ENCODE data around the gene MYO16.

DNA sequence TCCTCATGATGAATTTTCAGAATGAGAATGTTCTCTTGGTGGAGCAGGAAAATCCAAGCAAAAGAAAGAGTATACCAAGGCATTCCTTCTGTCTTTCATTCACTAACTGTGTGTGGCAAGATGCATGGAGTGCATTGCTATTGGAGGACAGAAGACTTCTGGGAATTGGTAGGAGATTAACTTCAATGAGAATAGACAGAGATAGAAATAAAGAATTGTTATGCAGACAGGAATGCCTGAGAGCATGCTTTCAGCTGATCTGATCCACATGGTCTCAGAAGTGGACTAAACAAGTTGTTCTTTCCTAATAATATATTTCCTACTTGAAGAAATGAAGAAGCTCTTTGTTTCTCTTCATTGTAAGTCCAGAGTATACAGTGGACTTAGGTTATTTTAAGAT lies 303.6 kb downstream of the MYO16 start:
- TF ChIP-seq, protein P1, sequence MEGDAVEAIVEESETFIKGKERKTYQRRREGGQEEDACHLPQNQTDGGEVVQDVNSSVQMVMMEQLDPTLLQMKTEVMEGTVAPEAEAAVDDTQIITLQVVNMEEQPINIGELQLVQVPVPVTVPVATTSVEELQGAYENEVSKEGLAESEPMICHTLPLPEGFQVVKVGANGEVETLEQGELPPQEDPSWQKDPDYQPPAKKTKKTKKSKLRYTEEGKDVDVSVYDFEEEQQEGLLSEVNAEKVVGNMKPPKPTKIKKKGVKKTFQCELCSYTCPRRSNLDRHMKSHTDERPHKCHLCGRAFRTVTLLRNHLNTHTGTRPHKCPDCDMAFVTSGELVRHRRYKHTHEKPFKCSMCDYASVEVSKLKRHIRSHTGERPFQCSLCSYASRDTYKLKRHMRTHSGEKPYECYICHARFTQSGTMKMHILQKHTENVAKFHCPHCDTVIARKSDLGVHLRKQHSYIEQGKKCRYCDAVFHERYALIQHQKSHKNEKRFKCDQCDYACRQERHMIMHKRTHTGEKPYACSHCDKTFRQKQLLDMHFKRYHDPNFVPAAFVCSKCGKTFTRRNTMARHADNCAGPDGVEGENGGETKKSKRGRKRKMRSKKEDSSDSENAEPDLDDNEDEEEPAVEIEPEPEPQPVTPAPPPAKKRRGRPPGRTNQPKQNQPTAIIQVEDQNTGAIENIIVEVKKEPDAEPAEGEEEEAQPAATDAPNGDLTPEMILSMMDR (IDR thresholded peaks at IDR 0.05), result no peak
- TF ChIP-seq POLR2A (IDR thresholded peaks at IDR 0.05), result no peak
